Lung (tissue), 12 donors: Measurements from ENCODE around the gene PDE6A. TPM values are rescaled to one million over a fixed set of nuclear protein-coding genes. Genes with fewer than 3 reads are reported as not detected.

Source experiments
- ATAC-seq: fragments of 200-7000 bp; cut with Tn5 transposase; one replicate; pipeline ENCODE4 v1.9.1; 2020; ENCODE audit warnings: moderate number of reproducible peaks; ENCODE audit not compliant: insufficient read depth, low FRiP score
- DNase-seq, 3 donors: peaks; one replicate each; pipeline ENCODE4 v3.0.0-alpha.2; 2013 to 2017
- H3K27ac ChIP-seq, 2 donors: one replicate each; pipeline ENCODE4 v1.5.1; 2013; ENCODE audit warnings: mild to moderate bottlenecking in 2 of 2, moderate library complexity in 2 of 2, control low read depth in 1 of 2, inconsistent platforms in 1 of 2, low read depth in 1 of 2, low read length in 1 of 2
- H3K27me3 ChIP-seq, 3 donors: one replicate each; pipeline ENCODE4 v1.5.1; 2013; ENCODE audit warnings: low read length in 2 of 3; ENCODE audit not compliant: control insufficient read depth in 3 of 3, insufficient read depth in 3 of 3
- H3K36me3 ChIP-seq, 4 donors: one replicate each; pipeline ENCODE4 v1.5.1; 2013; ENCODE audit warnings: low read length in 4 of 4, mild to moderate bottlenecking in 1 of 4, moderate library complexity in 1 of 4; ENCODE audit not compliant: control insufficient read depth in 4 of 4, insufficient read depth in 4 of 4
- H3K4me1 ChIP-seq, 5 donors: one replicate each; pipeline ENCODE4 v1.5.1; 2013; ENCODE audit warnings: low read length in 5 of 5, mild to moderate bottlenecking in 2 of 5, moderate library complexity in 1 of 5; ENCODE audit not compliant: control insufficient read depth in 5 of 5, insufficient read depth in 5 of 5
- H3K4me3 ChIP-seq: one replicate; pipeline ENCODE4 v1.5.1; 2013; ENCODE audit warnings: mild to moderate bottlenecking, control low read depth, moderate library complexity
- H3K9ac ChIP-seq, 2 donors: one replicate each; pipeline ENCODE4 v1.5.1; 2013; ENCODE audit warnings: low read length in 2 of 2, control low read depth in 1 of 2; ENCODE audit not compliant: insufficient read depth in 1 of 2
- H3K9me3 ChIP-seq, 4 donors: one replicate each; pipeline ENCODE4 v1.5.1; 2013; ENCODE audit warnings: low read length in 3 of 4, mild to moderate bottlenecking in 1 of 4, moderate library complexity in 1 of 4; ENCODE audit not compliant: control insufficient read depth in 4 of 4, insufficient read depth in 3 of 4
- WGBS, 2 donors: extraction: QIAGEN DNeasy Blood & Tissue Kit; methylation state at CpG; one replicate each; pipeline ENCODE4 v1.1.7; 2013; 5-methylcytosine and 5-hydroxymethylcytosine counted together
- polyA plus RNA-seq, 2 donors: library from polyadenylated mRNA; stranded (reverse); fragments of 200-250 nt; gene quantifications; one replicate each; pipeline ENCODE4 v1.2.1, GENCODE V29; 2013
- total RNA-seq, 2 donors: library from RNA; depleted of rRNA in 1 of 2; stranded (reverse); fragments of >200 nt in 1 of 2; gene quantifications; one replicate each; pipeline ENCODE4 v1.2.1, GENCODE V29; 2014 to 2021
- TF ChIP-seq, protein P1 (sequence below): IDR thresholded peaks from 2 replicates; pipeline ENCODE4 v1.5.1; 2012; ENCODE audit warnings: mild to moderate bottlenecking; ENCODE audit errors: control extremely low read depth, extremely low read depth
- donor health status: control.
- donor health status: control.
- donor health status: Bipolar disorder and iron deficiency.
- donor health status: healthy.
- donor health status: DM: yes; HTN: yes; CAD: no.

PDE6A gene
- total and polyA plus RNA-seq, 4 donors = 0.03 to 0.06 (median 0.06) TPM; not detected in 1

DNA sequence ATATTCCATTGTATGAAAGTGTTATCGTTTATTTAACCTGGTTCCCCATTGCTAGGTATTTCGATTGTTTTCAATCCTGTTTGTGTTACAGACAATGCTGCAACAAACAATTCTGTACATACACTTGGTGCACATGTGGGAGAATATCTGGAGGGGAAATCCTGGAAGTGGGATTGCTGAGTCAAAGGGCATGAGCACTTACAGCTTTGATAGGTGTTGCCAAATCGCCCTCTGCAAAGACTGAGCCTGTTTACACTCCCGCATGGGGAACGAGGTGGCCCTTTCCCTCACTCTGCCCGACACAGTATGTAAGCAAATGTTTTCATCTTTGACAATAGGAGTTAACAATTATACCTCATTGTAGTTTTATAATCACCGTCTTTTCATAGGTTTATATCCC lies 66.2 kb downstream of the PDE6A start:
- 30 to 44% methylated on average over 7 of the region's 7 CpGs for WGBS, 2 donors

DNA sequence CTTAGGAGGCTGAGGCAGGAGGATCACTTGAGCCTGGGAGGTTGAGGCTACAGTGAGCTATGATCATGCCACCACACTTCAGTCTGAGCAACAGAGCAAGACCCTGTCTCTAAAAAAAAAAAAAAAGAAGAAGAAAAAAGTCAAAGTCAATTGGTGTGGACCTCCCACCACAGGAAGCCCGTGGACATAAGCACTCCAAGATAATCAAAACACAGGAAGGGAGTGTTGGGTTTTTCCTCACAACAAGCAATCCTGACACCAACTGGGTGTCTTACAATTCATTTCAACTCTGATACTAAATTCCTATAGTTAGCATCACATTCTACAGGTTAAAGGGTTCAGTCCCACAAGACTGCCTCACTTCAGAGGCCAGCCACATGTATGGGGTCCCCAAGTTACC lies 70.7 kb downstream of the PDE6A start:
- DNase-seq (no peak), ATAC-seq (no peak)
- H3K9ac ChIP-seq = no peak overlapping the region
- H3K27ac ChIP-seq = peak overlapping the region in 1 of 2 donors; percentile 54
- no peaks in the 10 kb centered on the region for H3K9me3 ChIP-seq
- peaks cover 0 to 7% (median 4%) of the 10 kb centered on the region in 5 donors for H3K4me1 ChIP-seq
- TF ChIP-seq, protein P1, sequence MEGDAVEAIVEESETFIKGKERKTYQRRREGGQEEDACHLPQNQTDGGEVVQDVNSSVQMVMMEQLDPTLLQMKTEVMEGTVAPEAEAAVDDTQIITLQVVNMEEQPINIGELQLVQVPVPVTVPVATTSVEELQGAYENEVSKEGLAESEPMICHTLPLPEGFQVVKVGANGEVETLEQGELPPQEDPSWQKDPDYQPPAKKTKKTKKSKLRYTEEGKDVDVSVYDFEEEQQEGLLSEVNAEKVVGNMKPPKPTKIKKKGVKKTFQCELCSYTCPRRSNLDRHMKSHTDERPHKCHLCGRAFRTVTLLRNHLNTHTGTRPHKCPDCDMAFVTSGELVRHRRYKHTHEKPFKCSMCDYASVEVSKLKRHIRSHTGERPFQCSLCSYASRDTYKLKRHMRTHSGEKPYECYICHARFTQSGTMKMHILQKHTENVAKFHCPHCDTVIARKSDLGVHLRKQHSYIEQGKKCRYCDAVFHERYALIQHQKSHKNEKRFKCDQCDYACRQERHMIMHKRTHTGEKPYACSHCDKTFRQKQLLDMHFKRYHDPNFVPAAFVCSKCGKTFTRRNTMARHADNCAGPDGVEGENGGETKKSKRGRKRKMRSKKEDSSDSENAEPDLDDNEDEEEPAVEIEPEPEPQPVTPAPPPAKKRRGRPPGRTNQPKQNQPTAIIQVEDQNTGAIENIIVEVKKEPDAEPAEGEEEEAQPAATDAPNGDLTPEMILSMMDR = no peak
- peaks cover 0 to 3% (median 0%) of the 10 kb centered on the region in 3 donors for H3K27me3 ChIP-seq
- H3K36me3 ChIP-seq = no peaks in the 10 kb centered on the region
- H3K4me3 ChIP-seq = no peak overlapping the region
- WGBS, 2 donors = 30 to 32% methylated on average over 1 of the region's 1 CpG

More for the DNA sequence above, 66.2 kb downstream of the PDE6A start:
- H3K27ac ChIP-seq = no peak overlapping the region
- ATAC-seq = no peak
- H3K27me3 ChIP-seq = peaks cover 0 to 3% (median 0%) of the 10 kb centered on the region in 3 donors
- H3K9ac ChIP-seq = no peak overlapping the region
- no peaks in the 10 kb centered on the region for H3K4me1 ChIP-seq
- no peak overlapping the region for H3K4me3 ChIP-seq
- no peaks in the 10 kb centered on the region for H3K9me3 ChIP-seq
- peak in 1 of 3 donors; percentile 38 for DNase-seq
- H3K36me3 ChIP-seq = no peaks in the 10 kb centered on the region
- TF ChIP-seq, protein P1 = no peak

DNA sequence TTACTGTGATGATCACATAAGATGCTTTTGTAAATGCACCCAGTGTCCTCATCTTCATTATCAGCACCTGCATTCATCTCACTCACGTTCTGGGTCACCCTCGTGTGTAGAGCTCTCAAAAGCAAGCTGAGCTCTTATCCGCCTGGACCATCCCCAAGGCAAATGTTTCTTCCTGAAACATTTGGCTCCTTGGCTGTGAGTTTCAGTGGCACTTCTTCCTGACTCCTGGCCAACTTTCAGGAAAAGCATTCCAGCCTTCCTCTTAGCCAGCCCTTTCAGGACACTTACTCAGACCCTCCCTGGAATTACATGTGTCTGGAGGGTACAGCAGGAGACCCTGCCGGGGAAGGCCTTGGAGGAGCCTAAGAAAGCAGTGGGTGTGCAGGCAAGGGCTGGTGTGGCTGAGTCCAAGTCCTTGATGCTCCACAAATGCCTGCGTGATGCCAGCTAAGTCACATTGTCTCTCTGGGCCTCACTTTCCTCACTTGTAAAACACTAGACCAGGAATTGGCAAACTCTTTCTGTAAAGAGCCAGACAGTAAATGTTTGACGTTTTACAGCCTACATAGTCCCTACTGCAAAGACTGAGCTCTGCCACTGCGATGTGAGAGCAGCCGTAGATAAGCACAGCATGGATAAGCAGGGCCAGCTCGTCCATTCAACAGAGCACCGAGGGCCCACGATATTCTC lies 72.1 kb downstream of the PDE6A start:
- TF ChIP-seq, protein P1 = no peak
- no peaks in the 10 kb centered on the region for H3K9me3 ChIP-seq

More for the DNA sequence above, 72.1 kb downstream of the PDE6A start:
- H3K27me3 ChIP-seq = peaks cover 0 to 3% (median 0%) of the 10 kb centered on the region in 3 donors
- 42 to 73% methylated on average over 11 of the region's 11 CpGs for WGBS, 2 donors
- H3K4me1 ChIP-seq = peaks cover 0 to 7% (median 4%) of the 10 kb centered on the region in 5 donors
- ATAC-seq (no peak), DNase-seq (peak in 1 of 3 donors; percentile 39)
- no peaks in the 10 kb centered on the region for H3K36me3 ChIP-seq
- H3K9ac ChIP-seq = no peak overlapping the region
- H3K4me3 ChIP-seq = no peak overlapping the region
- peak overlapping the region in 1 of 2 donors; percentile 71 for H3K27ac ChIP-seq
